Kidney glomerular epithelial cell (primary cell): ENCODE data around the gene CNOT6.

Experiments used
- DNase-seq: peaks from one replicate; lab custom pipeline; 2025; lab: John Stamatoyannopoulos, UW

The CNOT6 gene

DNA sequence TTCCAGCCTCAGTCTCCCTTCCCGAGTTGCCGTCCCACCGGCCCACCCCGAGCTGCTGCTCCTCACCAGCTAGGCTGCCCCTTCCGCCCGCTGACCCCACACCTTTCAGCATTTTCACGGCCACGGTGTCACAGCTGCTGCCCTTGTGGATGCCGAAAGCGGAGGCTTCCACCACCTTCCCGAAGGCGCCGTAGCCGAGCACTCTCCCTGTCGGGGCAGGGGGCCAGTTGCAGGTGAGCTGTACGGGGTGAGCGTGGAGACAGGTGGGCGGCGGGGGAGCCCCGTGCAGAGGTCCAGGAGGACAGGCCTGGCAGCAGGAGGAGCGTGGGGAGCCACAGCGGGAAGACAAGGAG lies 125.4 kb downstream of the CNOT6 start:
- DNase-seq = no peak

- no peak for DNase-seq
These were observed 125.8 kb downstream of the CNOT6 start for GRCh38 chr5:180620014-180620413.

DNA sequence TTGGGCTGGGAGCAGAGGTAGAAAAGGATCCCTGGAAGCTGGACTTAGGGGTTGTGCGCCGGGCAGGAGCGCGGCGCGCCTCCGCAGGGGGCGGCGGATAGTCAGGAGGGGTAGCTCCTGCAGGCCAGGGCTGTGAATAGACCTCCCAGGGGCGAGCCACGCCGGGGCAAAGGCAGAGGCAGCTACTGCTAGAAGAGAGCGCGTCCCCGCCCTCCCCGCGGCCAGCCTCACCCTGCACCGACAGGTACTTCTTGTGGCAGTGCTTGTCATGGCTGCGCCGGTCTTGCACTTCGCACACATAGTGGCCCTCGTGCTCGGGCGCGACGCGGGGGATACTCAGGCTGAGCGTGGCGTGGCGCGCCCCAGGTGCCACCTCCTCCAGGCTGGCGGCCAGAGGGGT lies 127.1 kb downstream of the CNOT6 start:
- DNase-seq = no peak

DNA sequence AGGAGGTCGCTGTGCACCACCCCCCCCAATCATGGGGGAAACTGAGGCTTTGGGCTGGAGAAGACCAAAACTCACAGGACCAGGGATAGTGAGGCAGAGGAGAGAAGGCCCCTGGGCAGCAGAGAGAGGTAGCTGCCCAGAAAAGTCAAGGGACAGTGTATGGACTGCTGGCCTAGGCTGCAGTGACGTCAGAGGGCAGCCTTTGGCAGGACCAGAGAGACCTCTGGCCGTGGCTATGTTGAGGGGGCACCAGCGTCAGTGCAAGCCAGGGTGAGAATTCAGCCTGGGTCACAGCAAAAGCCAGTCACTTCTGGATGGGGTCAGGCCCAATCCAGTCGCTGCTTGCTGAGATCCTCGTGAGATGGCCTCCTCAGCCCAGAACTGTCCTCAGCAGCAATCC lies 128.7 kb downstream of the CNOT6 start:
- no peak for DNase-seq

GRCh38 chr5:180623411-180623834 lies 129.2 kb downstream of the CNOT6 start:
- DNase-seq = no peak

GRCh38 chr5:180623844-180624243 lies 129.7 kb downstream of the CNOT6 start:
- DNase-seq = no peak

- DNase-seq = no peak
These were observed 130.4 kb downstream of the CNOT6 start for GRCh38 chr5:180624587-180624986.

DNA sequence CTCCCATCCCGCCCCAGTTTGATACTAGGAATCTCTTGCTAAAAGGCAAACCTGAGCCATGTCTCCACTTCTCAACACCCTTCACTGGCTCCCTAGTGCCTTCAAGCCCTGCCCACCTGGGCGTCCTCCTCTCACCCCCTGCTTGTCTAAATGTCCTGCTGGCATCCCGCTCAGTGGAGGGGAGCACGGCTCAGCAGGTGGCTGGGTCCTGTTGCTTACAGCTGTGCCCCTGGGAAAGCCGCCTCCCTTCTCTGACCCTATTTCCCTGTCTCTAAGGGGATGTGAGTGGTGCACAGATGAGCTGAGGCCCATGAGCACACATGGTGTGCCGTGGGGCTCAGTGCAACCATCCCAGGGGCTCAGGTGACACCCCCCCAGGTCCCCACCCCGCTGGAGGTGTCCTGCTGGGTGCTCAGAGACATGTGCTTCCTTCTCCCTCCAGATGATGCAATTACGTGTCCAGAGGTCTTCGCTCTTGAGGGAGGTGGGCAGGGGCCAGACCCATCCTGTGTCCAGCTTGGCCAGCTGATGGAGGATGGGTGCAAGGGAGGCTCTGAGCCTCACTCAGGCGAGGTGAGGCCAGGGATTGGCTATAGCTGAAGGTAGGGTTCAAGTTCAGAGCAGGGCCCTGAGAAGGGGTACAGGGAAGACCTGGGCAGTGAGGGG lies 131.1 kb downstream of the CNOT6 start:
- DNase-seq = no peak

DNA sequence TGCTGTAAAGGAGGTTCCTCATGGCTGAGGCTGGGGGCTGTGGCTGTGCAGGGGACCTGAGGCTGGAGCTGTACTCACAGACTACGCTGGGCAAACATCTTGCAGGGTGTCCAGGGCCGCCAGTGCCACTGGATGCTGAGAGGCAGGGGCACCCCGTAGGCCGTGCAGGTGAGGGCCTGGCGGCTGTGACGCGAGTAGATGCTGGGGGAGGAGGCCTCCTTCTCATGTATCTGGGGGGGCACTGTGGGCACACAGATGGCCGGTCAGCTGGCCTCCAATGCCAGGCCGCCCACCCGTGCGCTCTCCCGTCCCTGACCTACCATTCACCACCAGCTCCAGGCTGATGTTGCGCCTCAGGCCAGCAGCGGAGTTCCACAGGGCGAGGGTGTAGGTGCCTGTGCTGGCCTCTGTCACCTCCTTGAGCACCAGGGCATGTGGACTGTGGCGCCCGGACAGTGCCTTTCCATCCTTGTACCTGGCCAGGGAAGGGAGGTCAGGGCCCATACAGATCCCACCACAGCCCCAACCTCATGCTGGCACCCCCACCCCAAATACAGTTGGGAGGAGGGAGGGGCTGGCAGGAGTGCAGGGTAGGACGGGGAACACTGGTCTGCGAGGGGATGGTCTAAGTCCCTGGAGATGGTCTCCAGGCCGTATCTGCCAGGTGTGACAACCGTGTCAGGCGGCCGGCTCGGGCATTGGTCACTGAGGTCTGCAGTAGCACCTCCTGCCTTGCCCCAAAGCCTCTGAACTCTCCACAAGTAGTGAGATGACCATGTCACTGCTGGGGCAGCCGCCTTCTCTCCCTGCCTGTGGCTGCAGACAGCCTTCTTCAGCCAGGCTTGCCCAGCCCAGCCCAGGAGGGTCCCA lies 131.8 kb downstream of the CNOT6 start:
- no peak for DNase-seq

DNA sequence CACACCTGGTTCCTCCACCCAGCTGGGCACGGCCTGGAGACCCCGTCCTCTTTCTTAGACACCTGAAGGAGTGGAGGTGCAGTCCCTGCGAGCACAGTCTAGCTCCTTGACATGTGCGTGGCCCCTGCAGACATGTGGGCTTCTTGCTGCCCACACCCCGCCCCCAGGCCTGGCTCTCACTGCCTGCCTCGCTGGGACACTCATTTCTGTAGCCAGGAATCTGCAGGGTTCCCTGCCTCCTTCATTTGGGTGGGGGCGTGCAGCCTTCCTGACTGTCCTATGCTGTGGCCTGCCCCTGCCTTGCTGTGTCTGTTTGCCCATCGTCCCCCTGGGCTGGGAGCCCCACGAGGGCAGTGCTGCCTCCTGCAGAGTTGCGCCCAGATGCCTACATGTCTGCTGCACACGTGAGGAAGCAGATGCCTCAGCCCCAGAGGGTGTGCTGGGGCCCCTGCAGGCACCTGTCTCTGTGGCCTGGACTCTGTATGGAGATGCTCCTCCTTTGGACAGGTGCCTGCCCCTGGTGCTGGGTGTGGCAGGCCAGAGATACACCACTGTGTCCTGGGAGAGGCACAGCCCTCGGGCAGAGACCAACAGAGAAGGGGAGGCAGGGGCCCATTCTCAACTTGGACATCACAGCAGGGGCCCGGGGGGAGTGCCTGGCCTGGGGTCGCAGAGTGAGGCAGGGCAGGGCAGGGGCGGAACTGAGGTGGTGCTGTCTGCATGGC lies 132.6 kb downstream of the CNOT6 start:
- DNase-seq = no peak

- no peak for DNase-seq
These were observed 133.4 kb downstream of the CNOT6 start for GRCh38 chr5:180627386-180628120.
